Hematopoietic multipotent progenitor cell treated with erythropoietin and hydrocortisone succinate and interleukin-3 and kit ligand, for 15 days (in vitro differentiated cells): ENCODE measurements around the gene RASSF8.

Experiments used
- DNase-seq: peaks from one replicate; pipeline ENCODE4 v3.0.0-alpha.2; 2015; ENCODE audit warnings: low spot score

RASSF8 gene, protein sequence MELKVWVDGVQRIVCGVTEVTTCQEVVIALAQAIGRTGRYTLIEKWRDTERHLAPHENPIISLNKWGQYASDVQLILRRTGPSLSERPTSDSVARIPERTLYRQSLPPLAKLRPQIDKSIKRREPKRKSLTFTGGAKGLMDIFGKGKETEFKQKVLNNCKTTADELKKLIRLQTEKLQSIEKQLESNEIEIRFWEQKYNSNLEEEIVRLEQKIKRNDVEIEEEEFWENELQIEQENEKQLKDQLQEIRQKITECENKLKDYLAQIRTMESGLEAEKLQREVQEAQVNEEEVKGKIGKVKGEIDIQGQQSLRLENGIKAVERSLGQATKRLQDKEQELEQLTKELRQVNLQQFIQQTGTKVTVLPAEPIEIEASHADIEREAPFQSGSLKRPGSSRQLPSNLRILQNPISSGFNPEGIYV

DNA sequence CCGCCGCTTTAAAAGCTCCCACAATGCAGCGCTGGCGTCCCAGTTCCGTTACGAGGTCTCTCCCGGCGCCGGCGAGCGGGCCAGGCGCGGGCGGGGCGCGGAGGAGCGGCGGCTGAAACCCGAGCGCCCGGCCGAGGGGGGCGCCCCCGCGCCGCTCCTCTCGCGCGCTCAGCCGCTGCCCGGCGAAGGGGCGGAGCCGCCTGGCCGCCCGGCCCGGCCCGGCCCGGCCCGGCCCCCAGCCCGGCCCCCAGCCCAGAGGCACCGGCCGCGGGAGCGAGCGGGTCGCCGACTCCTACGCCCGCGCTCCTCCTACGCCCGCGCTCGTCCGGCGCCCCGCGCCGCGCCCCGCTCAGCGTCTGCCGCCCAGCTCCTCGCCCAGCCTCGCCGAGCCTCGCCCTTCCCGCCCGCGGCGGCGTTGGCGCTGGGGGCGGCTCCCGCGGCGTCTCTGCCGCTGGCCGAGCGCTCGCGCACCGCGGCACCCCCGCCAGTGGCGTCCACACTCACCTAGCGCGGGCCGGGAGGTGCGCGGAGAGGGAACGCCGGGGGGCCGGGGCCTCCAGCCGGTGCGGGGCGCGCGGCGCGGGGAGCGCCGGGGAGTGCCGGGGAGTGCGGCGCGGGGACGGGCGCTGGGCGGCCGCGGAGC, at the start of gene RASSF8:
TSS of gene RASSF8 (plus strand) at position 255 of the 643 bp plus-strand sequence. CDS start 96,662 bp downstream, outside the sequence.
- no peak for DNase-seq

DNA sequence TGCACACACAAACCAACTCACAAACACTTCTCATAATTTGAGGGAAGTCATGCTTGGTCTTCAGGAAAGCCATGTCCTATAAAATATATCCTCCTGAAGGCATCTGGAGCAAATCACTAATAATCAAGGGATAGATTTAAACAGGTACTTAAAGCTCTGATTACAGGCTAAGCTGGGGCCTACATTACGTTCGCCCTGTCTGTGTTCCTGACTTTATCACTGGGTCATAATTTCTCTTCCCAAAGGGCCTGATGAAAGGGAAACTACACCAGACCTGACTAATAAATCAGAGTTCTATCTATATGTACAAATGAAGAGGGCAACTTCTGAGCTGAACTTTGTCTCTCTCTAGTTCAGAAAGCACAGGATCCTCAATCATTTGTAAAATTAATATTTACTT, 43.9 kb upstream of the RASSF8 start:
- DNase-seq, result no peak

- DNase-seq, result no peak
These were observed 33.9 kb upstream of the RASSF8 start for GRCh38 chr12:25924491-25925001.

- DNase-seq, result no peak
These were observed 33.4 kb upstream of the RASSF8 start for GRCh38 chr12:25925064-25925463.

DNA sequence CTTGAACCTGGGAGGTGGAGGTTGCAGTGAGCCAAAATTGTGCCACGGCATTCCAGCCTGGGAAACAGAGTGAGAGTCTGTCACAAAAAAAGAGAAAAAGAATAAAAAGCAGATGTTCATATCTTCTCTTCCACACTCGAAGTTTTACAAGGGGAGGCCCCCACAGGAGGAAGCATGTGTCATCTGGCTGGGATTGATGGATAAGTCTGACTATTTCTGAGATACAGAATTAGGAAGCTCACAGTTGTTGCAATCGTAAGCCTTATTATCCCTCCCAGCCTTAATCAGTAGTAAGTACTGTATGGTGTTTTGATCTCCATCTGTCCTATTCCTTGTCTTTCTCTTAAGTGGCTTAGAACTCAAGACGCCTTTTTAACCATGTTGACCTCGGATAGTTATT, 31.9 kb upstream of the RASSF8 start:
- no peak for DNase-seq

DNA sequence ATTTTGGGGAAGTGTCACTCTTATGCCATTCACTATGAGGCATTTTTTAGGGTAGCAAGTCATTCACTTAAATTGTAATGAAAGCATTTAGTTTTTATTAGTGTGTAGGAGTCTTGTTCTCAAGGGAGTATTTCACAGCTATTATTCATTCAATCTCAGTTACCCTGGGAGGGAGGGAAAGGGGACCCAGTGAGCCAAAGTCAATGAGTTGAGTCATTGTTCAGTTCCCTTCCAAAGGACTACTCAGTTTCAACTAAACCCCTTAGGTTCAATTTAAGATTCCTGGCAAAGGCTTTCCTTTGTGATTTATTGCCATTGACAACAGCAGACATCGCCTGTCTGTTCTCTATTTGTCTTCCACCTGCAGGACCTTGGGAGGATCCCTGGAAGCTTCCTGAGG, 29.3 kb upstream of the RASSF8 start:
- no peak for DNase-seq

- no peak for DNase-seq
These were observed 25.5 kb upstream of the RASSF8 start for GRCh38 chr12:25932971-25933370.

GRCh38 chr12:25934456-25934855, 24.0 kb upstream of the RASSF8 start:
- no peak for DNase-seq

GRCh38 chr12:25935355-25936144, 22.9 kb upstream of the RASSF8 start:
- DNase-seq, result no peak

DNA sequence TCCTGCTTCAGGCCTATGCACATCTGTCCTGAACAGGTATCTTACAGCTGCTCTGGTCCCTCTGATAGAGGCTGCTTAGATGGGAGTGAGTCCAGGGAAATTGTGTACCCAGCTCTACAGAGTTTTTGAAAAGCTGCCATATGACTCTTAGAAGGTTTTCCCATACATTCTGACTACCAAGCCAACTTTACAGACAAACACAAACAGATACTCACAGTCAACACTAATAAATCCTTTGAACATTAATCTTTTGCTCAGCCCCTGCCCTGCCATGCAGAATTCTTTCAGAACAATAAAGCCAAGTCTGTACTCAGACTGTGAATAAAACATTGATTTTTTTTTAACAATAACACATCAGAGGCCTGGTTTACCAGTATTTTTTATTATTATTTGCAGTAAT, 21.4 kb upstream of the RASSF8 start:
- no peak for DNase-seq

GRCh38 chr12:25938581-25938980, 19.9 kb upstream of the RASSF8 start:
- DNase-seq, result no peak

DNA sequence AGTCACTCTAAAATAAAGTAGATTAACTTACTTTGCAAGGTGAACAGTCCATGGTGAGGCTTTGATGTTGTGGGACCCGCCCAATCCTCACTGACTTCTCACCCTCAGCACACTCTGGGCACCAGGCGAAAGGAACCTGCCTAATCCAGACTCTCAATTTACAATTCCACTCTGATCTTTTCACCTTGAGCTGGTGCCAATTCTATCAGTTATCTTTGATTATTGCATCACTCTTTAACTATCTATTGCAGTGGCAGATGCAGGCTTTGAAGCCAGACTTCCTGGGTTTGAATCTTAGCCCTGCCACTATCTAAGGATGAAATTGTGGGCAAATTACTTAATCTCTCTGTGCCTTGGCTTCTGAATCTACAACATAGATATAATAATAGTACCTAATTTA, 18.9 kb upstream of the RASSF8 start:
- DNase-seq, result no peak

GRCh38 chr12:25940886-25941285, 17.6 kb upstream of the RASSF8 start:
- no peak for DNase-seq

DNA sequence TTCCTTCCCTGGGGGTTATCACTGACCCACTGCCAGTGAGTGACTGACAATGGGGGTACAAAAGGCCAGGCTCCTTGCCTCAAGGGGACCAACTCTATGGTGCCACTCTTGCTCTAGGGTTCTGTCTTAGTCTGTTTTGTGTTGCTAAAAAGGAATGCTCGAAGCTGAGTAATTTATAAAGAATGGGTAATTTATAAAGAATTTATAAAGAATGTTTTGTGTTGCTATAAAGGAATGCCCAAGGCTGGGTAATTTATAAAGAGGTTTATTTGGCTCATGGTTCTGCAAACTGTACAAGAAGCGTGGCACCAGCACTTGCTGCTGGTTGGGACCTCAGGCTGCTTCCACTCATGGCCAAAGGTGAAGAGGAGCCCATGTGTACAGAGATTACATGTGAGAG, 15.8 kb upstream of the RASSF8 start:
- DNase-seq, result no peak

GRCh38 chr12:25943940-25944339, 14.5 kb upstream of the RASSF8 start:
- DNase-seq, result no peak

- DNase-seq, result no peak
These were observed 9.1 kb upstream of the RASSF8 start for GRCh38 chr12:25949343-25949742.

- no peak for DNase-seq
These were observed 8.0 kb upstream of the RASSF8 start for GRCh38 chr12:25950329-25951115.

DNA sequence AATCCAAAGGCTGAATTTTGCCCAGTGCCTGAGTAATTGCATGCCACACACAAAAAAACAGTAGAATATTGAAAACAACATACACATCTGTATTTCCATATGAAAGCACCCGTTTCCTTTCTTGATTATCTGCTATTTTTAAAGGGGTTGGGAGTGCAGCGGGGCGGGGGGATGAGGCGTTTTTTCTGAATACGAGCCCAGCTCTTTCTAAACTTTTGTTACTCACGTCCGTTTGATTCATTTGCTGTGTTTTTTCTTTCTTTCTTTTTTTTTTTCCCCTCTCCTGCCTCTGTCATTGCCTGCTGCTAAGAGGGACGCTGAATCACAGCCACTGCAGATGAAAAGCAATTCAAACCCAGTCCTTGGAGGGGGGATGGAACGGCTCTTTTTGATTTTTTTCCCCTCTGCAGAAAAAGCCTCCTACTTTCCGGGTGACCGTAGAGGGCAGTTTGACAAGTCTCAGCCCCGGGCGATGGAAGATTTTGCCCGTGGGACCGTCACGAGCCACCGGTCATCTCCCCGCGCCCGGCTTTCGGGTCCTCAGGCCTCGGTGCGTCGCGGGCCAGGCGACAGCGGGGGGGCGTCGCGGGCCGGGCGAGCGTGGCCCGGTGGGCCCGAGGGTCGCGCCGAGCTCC, 572 bp upstream of the RASSF8 start:
- no peak for DNase-seq

DNA sequence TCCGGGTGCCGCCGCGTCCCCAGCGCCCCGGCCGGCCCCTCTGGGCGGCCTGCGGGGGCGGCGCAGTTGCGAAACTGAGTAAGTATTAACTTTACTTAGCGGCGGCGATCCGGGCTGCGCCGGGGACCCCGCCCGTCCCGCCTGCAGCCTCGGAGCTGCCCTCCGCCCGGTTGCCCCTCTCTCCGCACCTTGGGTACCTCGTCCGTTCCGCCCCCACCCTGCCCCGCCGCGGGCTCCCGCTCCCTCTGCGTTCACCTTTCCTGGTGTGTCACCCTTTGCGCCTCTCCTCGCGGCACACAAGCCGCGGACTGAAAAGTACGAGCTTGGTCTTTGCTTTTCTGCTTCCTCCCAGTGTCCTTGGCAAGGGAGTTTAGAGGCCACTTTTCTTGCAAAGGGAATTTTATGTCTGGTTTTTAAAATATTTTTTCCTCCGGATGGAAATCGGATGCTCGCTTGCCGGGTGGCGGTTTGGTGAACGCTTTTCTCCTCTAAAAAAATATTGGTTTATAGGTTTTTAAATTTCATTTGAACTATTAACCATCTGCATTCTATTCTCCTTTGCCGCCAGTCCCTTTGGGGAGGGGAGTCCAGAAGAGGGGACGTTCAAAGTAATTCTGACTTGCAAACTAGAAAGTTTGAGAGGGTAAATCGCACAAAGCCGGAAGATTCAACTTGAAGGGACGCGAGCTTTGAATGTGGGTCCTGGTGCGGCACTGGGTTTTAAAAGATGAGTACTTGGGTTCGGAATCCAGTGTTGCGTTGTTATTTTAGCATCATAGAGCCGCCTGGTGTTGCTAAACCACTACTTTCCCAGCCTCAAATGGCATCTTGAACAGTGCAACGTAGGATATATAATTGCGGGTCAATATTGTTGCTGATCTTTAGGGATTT, 834 bp downstream of the RASSF8 start:
- no peak for DNase-seq

- DNase-seq, result no peak
These were observed 1.7 kb downstream of the RASSF8 start for GRCh38 chr12:25960143-25960542.
